Nephron progenitor cell (in vitro differentiated cells): ENCODE measurements around the gene GMDS.

Source experiments
- DNase-seq: peaks from one replicate; pipeline ENCODE4 v3.0.0; 2021
- H3K27ac Mint-ChIP-seq: 2 replicates; pipeline ENCODE4 v1.8.0; 2021; ENCODE audit warnings: mild to moderate bottlenecking, moderate library complexity, mixed read lengths
- H3K27me3 Mint-ChIP-seq: 2 replicates; pipeline ENCODE4 v1.8.0; 2021; ENCODE audit warnings: mild to moderate bottlenecking, low read depth, mixed read lengths; ENCODE audit not compliant: poor library complexity
- H3K36me3 Mint-ChIP-seq: 2 replicates; pipeline ENCODE4 v1.8.0; 2021; ENCODE audit warnings: low read depth, mixed read lengths
- H3K4me1 Mint-ChIP-seq: 2 replicates; pipeline ENCODE4 v1.8.0; 2021; ENCODE audit warnings: mixed read lengths
- H3K4me3 Mint-ChIP-seq: 2 replicates; pipeline ENCODE4 v1.8.0; 2021; ENCODE audit warnings: mild to moderate bottlenecking, moderate library complexity, mixed read lengths
- H3K9me3 Mint-ChIP-seq: 2 replicates; pipeline ENCODE4 v1.8.0; 2021; ENCODE audit warnings: mild to moderate bottlenecking, moderate library complexity, mixed read lengths
- CTCF ChIP-seq: fragments of 200-600 bp; sonication (generic); IDR thresholded peaks from 2 replicates; pipeline ENCODE4 v1.5.0; 2021; ENCODE audit warnings: antibody characterized with exemption

The GMDS gene

GRCh38 chr6:2078888-2079287 is 166.5 kb downstream of the GMDS start:
- DNase-seq, result no peak
- Mint-ChIP-seq H3K4me1 (peaks cover 11% of the 10 kb centered on the region), H3K4me3 (no peak overlapping the region), H3K36me3 (peaks cover 39% of the 10 kb centered on the region), H3K27me3 (no peaks in the 10 kb centered on the region), H3K9me3 (peaks cover 41% of the 10 kb centered on the region), H3K27ac (no peak overlapping the region)
- no peak for TF ChIP-seq CTCF

- TF ChIP-seq CTCF, result no peak
- Mint-ChIP-seq H3K4me1 (peaks cover 11% of the 10 kb centered on the region), H3K36me3 (peaks cover 39% of the 10 kb centered on the region), H3K27me3 (no peaks in the 10 kb centered on the region), H3K27ac (no peak overlapping the region), H3K4me3 (no peak overlapping the region), H3K9me3 (peaks cover 41% of the 10 kb centered on the region)
- no peak for DNase-seq
These were observed 167.6 kb downstream of the GMDS start for GRCh38 chr6:2077826-2078225.

- H3K4me3 Mint-ChIP-seq, result no peak overlapping the region
- DNase-seq, result no peak
- H3K4me1 Mint-ChIP-seq, result no peaks in the 10 kb centered on the region
- peaks cover 32% of the 10 kb centered on the region for H3K9me3 Mint-ChIP-seq
- H3K27ac Mint-ChIP-seq, result no peak overlapping the region
- TF ChIP-seq CTCF, result no peak
- peaks cover 26% of the 10 kb centered on the region for H3K36me3 Mint-ChIP-seq
- H3K27me3 Mint-ChIP-seq, result peaks cover 4% of the 10 kb centered on the region
These were observed 171.9 kb downstream of the GMDS start for GRCh38 chr6:2073476-2073875.

- peaks cover 16% of the 10 kb centered on the region for H3K36me3 Mint-ChIP-seq
- no peak overlapping the region for H3K4me3 Mint-ChIP-seq
- DNase-seq, result no peak
- no peak overlapping the region for H3K27ac Mint-ChIP-seq
- no peak for TF ChIP-seq CTCF
- no peaks in the 10 kb centered on the region for H3K4me1 Mint-ChIP-seq
- H3K9me3 Mint-ChIP-seq, result peaks cover 23% of the 10 kb centered on the region
- peaks cover 4% of the 10 kb centered on the region for H3K27me3 Mint-ChIP-seq
These were observed 173.0 kb downstream of the GMDS start for GRCh38 chr6:2072453-2072852.

GRCh38 chr6:2063547-2063946 is 181.9 kb downstream of the GMDS start:
- H3K4me1 Mint-ChIP-seq, result peaks cover 31% of the 10 kb centered on the region

More at GRCh38 chr6:2063547-2063946, 181.9 kb downstream of the GMDS start:
- Mint-ChIP-seq H3K9me3 (peaks cover 26% of the 10 kb centered on the region), H3K36me3 (peaks cover 17% of the 10 kb centered on the region), H3K27ac (peak overlapping the region; percentile 20), H3K4me3 (no peak overlapping the region), H3K27me3 (peaks cover 3% of the 10 kb centered on the region)
- no peak for DNase-seq
- TF ChIP-seq CTCF, result no peak
